HEK293T (cell line): ENCODE data around the gene FAM193A.

Experiments
- BHLHE40 ChIP-seq: fragments of 450-650 bp; IDR thresholded peaks from 2 replicates; pipeline ENCODE4 v1.6.1; 2016; ENCODE audit warnings: mild to moderate bottlenecking, moderate library complexity, borderline replicate concordance
- CTBP1 ChIP-seq: fragments of 450-650 bp; IDR thresholded peaks from 2 replicates; pipeline ENCODE4 v1.6.1; 2016; ENCODE audit warnings: borderline replicate concordance
- FOXA1 ChIP-seq: fragments of 450-650 bp; IDR thresholded peaks from 2 replicates; pipeline ENCODE4 v1.6.1; 2016; ENCODE audit warnings: mild to moderate bottlenecking
- HDGF ChIP-seq: fragments of 450-650 bp; IDR thresholded peaks from 2 replicates; pipeline ENCODE4 v1.6.1; 2017; ENCODE audit warnings: antibody characterized with exemption, borderline replicate concordance
- PKNOX1 ChIP-seq: fragments of 450-650 bp; IDR thresholded peaks from 2 replicates; pipeline ENCODE4 v1.6.1; 2016
- SP1 ChIP-seq: fragments of 450-650 bp; IDR thresholded peaks from 2 replicates; pipeline ENCODE4 v1.6.1; 2017

GRCh38 chr4:2586502-2586901 is 50.1 kb downstream of the FAM193A start:
- TF ChIP-seq FOXA1 (no peak), BHLHE40 (no peak), PKNOX1 (no peak), HDGF (no peak), CTBP1 (no peak), SP1 (no peak)
